ENCODE data around the gene SLC39A10.
A peak's percentile ranks its signal among the peaks of the same experiment; 100 is the strongest.

Gene SLC39A10, protein sequence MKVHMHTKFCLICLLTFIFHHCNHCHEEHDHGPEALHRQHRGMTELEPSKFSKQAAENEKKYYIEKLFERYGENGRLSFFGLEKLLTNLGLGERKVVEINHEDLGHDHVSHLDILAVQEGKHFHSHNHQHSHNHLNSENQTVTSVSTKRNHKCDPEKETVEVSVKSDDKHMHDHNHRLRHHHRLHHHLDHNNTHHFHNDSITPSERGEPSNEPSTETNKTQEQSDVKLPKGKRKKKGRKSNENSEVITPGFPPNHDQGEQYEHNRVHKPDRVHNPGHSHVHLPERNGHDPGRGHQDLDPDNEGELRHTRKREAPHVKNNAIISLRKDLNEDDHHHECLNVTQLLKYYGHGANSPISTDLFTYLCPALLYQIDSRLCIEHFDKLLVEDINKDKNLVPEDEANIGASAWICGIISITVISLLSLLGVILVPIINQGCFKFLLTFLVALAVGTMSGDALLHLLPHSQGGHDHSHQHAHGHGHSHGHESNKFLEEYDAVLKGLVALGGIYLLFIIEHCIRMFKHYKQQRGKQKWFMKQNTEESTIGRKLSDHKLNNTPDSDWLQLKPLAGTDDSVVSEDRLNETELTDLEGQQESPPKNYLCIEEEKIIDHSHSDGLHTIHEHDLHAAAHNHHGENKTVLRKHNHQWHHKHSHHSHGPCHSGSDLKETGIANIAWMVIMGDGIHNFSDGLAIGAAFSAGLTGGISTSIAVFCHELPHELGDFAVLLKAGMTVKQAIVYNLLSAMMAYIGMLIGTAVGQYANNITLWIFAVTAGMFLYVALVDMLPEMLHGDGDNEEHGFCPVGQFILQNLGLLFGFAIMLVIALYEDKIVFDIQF

GRCh38 chr2:195656859-195657633, at the start of gene SLC39A10:
SLC39A10 (plus strand) TSS chr2:195657226; CDS start chr2:195680043, 22,817 bp downstream.
- DNase-seq (ENCODE audit: low read depth in 2 of 2), result peak; percentile 95 to 96

DNA sequence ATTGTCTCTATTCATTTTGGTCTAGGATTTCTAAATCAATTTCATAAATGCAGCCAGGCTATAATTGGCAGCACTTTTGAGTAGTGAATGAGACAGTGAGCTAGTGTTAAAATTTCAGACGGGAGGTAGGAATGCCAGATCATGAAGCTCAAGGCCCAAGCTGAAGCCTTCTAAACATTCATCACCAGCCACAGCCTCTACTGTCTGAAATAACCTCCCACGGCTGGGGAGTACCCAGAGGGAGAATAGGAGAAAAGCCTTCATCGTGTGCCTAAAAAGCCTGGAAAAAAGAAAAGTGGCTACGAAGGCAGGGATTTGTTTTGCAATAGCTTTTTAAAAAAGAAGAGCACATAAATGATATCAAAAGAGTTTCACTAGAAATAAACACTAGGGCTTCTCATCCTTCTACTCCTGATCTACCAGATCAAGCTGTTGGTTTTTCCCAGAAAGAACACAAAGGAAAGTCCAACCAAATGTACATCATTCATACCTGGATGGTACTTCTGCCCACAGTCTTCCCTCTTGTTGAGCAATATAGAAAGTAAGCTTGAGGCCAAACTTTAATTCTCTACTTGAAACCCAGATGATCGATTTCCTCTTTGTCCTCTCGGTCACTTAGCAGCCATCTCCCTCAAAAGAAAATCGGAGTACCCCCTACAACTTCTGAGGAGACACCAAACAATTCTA, 48.1 kb upstream of the SLC39A10 start:
- no peak for DNase-seq (ENCODE audit: low read depth in 2 of 2)

- no peak for DNase-seq (ENCODE audit: low read depth in 2 of 2)
Measured at GRCh38 chr2:195610717-195611116, 46.3 kb upstream of the SLC39A10 start.

DNA sequence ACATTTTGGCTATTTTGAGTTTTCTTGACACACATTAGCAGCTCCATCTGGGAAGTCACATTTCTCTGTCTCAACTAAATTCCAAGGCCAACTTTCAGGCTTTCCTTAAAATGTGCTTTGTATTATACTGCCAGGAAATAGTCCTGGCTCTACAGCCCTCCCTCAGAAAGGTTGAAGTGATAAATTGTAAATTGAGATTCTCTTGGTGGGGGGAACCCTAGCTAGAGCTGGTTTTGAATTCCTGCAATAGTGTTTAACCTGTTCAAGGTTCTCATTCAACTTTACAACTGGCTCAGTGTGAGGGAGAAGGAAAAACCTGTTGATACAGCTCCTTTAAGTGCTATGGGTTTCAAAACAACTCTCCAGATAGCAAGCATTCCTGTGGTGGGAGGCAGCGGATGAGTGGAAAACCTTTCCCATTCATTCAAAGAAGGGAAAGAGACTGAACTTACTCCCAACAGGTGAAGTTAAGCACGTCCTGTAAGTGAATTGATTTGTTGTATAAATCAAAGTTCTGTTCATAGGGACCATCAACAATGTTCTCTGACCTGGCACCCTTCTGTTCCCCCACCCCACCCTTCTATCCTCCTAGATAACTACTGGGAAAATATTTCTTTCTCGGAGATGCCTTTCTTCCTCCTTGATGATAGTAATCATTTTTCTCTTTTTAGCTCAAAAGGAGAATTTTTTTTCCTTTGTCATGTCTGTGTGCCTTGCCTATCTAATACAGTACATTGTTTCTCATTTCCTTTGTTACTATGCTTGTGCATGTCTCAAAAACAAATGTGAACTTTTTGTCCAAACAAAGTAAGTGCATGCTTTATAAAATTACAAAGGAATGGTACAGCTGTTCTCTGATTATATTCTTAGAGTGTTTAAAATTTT, 44.2 kb upstream of the SLC39A10 start:
- DNase-seq (ENCODE audit: low read depth in 2 of 2), result peak; percentile 37 to 41

- peak; percentile 70 to 72 for DNase-seq (ENCODE audit: low read depth in 2 of 2)
Measured at GRCh38 chr2:195613922-195614321, 43.1 kb upstream of the SLC39A10 start.

GRCh38 chr2:195619590-195619989, 37.4 kb upstream of the SLC39A10 start:
- no peak for DNase-seq (ENCODE audit: low read depth in 2 of 2)

DNA sequence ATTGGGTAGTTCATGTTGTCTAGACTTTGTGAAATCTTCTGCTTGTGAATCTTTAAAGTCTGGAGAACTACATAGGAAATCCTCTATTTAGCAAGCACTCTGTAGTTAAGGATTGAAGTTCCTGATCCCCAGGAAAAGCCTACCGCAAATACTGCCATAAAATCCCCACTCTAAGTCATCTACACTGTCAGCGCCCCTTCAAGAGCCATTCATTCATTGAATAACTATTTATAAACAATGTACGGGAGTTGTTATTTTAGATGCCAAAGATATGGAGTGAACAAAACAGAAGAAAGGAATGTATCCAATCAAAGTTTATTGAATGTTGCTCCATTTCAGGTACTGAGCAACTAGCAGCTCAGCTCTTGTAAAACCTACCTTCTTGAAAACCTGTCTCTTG, 36.5 kb upstream of the SLC39A10 start:
- no peak for DNase-seq (ENCODE audit: low read depth in 2 of 2)

DNA sequence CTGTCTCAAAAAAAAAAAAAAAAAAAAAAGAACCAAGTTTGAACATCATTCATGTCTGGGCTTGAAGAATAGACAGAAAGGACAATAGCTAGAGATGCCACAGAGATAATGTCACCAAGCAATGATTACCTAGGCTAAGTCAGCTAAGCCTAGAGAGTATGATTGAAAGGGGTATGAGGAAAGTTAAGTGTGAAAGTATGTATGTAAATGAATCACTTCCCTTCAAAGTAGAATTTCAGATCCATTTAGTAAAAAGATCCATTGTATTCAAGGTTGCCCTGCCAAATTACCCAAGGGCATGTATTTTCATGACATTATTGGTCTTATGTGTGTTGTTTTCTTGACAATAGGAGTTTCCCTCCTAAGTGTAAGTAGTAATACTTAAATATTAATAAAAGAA, 34.1 kb upstream of the SLC39A10 start:
- no peak for DNase-seq (ENCODE audit: low read depth in 2 of 2)

GRCh38 chr2:195626507-195626906, 30.5 kb upstream of the SLC39A10 start:
- no peak for DNase-seq (ENCODE audit: low read depth in 2 of 2)

GRCh38 chr2:195628666-195629065, 28.4 kb upstream of the SLC39A10 start:
- no peak for DNase-seq (ENCODE audit: low read depth in 2 of 2)

DNA sequence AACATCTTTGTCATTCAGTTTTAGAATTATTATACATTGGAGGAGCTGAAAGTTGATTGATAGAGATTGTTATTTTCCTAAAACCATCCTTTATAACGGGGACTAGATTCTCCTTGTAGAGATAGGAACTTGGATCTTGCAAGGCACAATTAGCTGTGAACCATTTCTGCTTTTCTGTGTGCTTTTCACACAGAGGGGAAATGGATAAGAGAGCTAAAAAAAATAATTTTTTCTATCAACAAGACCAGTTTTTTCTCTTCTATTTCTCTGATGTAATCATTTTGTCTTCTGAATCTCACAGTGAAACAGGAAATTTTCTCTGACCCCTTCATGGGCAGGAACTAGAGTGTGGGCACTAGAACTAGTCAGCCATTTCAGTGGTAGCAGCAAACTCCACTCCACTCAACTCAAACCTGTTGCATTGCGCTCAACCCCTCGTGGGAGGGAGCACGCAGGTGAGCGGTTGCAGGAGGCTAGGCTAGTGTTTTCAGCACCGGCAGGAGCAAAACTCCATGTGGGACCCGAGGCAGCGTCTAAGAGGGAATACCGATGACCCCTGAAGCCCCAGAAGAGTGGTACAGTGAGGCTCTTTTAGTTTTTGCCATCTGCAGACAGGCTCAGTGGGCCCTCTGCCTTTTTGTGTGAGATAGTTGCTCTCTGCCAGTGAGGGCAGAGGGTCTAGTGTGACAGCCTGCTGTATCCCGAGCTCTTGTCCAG, 24.0 kb upstream of the SLC39A10 start:
- no peak for DNase-seq (ENCODE audit: low read depth in 2 of 2)

- no peak for DNase-seq (ENCODE audit: low read depth in 2 of 2)
Measured at GRCh38 chr2:195633573-195633870, 23.5 kb upstream of the SLC39A10 start.

- no peak for DNase-seq (ENCODE audit: low read depth in 2 of 2)
Measured at GRCh38 chr2:195633974-195634373, 23.1 kb upstream of the SLC39A10 start.

DNA sequence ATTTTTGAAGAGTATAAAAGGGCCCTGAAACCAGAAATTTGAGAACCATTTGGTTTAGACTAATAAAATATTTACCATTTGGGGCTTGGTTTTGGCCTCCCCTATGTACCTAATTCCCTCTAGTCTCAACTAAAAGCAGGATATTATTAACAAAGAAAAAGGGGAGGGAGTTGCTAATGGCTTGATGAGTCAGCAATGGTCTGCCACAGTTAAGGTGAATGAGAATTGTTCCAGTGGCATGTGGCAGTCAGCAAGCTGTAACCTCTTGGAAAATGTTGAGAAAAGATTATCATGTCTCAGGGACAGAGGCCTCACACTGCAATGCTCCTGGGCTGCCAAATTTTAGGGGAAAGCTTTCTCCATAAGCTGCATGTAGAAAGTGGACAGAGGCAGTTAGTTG, 20.1 kb upstream of the SLC39A10 start:
- DNase-seq (ENCODE audit: low read depth in 2 of 2), result no peak

- DNase-seq (ENCODE audit: low read depth in 2 of 2), result no peak
Measured at GRCh38 chr2:195638750-195639149, 18.3 kb upstream of the SLC39A10 start.

DNA sequence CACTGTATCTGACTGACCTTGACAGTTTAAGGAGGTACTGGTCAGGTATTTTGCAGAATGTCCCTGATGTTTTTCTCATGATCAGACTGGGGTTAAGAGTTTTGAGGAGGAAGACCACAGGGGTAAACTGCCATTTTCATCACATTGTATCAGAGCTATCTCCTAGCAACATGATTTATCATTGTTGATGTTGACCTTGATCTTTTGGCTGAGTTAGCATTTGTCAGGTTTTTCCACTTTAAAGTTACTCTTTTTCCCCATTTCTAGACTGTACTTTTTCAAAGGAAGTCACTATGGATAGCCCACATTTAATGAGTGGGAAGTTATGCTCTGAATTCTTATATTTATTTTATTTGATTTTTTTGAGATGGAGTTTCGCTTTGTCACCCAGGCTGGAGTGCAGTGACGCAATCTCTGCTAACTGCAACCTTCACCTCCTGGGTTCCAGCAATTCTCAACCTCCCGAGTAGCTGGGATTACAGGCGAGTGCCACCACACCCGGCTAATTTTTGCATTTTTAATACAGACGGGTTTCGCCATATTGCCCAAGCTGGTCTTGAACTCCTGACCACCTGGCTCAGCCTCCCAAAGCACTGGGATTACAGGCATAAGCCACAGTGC, 17.7 kb upstream of the SLC39A10 start:
- DNase-seq (ENCODE audit: low read depth in 2 of 2), result no peak

DNA sequence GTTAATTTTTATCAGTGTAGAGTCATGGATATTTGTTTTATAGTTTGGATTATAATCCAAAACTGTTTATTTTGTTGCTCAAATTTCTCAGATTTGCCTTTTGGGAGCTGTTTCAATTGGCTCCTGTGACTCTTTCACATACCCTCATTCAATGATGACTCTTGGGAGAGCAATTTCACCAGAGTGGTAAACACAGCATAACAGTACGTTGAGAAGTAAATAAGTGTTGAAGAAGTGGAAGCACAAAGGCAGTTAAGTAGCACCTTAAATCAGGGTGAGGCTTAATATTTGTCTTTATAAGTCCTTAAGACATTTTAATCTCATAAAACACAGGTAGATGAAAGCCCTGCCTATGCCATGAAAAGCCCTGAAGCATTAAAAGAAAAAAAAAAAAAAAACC, 17.1 kb upstream of the SLC39A10 start:
- DNase-seq (ENCODE audit: low read depth in 2 of 2), result no peak

- DNase-seq (ENCODE audit: low read depth in 2 of 2), result no peak
Measured at GRCh38 chr2:195642027-195642678, 14.9 kb upstream of the SLC39A10 start.

- DNase-seq (ENCODE audit: low read depth in 2 of 2), result no peak
Measured at GRCh38 chr2:195642679-195643068, 14.4 kb upstream of the SLC39A10 start.
